NCI-H187 treated with DMSO at 0.1 percent for 48 hours (cell line): ENCODE measurements around the gene ATXN1.

Experiments used
- DNase-seq: peaks from one replicate; lab custom pipeline; 2025; lab: John Stamatoyannopoulos, UW

ATXN1 gene

DNA sequence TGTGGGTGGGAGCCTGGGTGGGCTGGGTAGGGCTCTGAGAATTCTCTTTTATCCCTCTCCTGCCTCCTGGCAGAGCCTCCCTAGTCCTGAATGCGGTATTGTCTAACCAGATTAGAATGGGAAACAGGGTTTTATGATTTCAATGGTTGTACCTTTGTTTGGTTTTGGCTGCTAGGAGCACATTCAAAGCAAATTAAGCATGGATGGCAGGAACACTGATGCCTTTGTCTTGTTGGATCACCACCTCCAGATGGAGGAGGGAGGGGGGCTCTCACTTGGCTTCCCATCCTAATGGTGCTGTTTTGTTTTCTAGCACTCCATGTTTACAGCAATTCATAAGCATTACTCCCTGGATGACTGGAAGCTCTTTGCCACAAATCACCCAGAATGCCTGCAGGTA, 511.3 kb downstream of the ATXN1 start:
- DNase-seq, result peak; percentile 37
